ENCODE data around the gene CNBP. TPM values are rescaled to one million over a fixed set of nuclear protein-coding genes. Genes with fewer than 3 reads are reported as not detected.
A peak's percentile ranks its signal among the peaks of the same experiment; 100 is the strongest.
"Not testable (repeated sequence)": the region's sequence is repeated elsewhere in the genome, so short reads cannot be mapped to it uniquely, and the experiment has no call there.

The CNBP gene
- total RNA-seq, 4 donors from 2014 or later = 390 to 480 (median 421) TPM

DNA sequence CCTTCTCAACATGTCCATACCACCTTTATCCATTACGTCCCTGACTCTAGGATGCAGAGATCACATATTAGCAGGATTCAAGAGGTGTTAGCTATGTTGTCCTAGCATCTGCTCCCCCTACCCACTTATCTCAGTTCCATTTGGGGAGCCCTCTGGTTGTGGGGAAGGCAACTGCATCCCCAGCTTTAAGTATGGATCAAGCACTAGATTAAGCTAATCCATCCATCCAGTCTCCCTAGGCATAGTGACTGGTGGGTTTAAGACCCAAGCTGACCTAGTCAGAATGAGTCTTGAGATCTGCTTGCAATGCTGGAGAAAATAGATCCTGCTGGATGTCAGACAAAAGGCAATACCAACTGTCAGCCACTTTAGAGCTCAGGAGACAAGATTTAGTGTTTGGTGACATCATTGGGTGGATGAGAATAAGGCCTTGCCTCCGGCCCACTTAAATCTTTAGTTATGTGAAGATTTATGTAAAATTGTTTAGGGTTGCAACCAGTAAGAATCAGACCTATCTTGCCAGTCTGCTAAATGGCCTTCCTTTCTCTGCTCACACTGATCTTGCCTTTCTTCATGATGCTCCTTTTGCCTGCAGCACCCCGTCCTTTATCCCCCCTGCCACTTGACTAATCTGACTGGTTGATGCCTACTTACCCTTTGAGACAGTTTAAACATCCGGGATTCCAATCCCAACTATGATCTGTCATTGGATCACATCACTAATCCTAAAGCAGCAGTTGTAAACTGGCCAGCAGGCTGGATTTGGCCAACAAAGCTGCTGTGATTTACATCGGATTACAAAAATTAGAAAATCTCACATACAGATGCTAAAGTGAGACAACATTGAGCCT lies 20.7 kb downstream of the CNBP start:
- Histone ChIP-seq H3K9me3 (no peaks in the 10 kb centered on the region), H3K4me3 (replicated peaks in 1 of 3) (no peak overlapping the region), H3K27me3 (no peaks in the 10 kb centered on the region), H3K4me1 (peaks cover 15 to 16% of the 10 kb centered on the region in 2 donors), H3K36me3 (peaks cover 20 to 27% of the 10 kb centered on the region in 2 donors), H3K27ac (no peak overlapping the region)
- no peak for TF ChIP-seq POLR2A (IDR thresholded peaks at IDR 0.05)
- TF ChIP-seq, protein P1, sequence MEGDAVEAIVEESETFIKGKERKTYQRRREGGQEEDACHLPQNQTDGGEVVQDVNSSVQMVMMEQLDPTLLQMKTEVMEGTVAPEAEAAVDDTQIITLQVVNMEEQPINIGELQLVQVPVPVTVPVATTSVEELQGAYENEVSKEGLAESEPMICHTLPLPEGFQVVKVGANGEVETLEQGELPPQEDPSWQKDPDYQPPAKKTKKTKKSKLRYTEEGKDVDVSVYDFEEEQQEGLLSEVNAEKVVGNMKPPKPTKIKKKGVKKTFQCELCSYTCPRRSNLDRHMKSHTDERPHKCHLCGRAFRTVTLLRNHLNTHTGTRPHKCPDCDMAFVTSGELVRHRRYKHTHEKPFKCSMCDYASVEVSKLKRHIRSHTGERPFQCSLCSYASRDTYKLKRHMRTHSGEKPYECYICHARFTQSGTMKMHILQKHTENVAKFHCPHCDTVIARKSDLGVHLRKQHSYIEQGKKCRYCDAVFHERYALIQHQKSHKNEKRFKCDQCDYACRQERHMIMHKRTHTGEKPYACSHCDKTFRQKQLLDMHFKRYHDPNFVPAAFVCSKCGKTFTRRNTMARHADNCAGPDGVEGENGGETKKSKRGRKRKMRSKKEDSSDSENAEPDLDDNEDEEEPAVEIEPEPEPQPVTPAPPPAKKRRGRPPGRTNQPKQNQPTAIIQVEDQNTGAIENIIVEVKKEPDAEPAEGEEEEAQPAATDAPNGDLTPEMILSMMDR (IDR thresholded peaks at IDR 0.05) = peak in 1 of 6 experiments; percentile 8
- intact Hi-C loops (cut with DNase I) = no loop called here
- WGBS, 2 donors = 60 to 68% methylated on average over 5 of the region's 5 CpGs
- no peak for DNase-seq

DNA sequence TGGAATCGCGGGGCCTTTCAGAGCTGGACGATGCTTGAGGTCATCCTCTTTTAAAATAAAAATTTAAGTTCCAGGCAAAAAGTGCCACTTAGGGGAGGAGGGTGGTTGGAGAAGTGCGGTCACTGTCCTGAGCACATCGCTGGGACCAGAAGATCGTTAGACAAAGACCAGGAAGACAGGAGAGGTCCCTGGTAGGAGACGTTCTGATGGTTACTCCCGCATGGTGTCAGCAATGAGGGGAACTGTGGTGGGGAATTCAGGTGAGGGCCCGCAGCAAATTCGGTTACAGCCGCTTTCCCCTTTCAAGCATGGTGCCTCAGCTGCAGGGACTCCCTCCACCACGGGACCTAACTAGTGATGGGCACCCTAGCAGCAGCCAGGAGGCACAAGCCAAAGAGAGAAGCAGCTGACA lies 21.8 kb downstream of the CNBP start:
- no peaks in the 10 kb centered on the region for H3K27me3 ChIP-seq
- 0% methylated on average over 12 of the region's 12 CpGs for WGBS, 2 donors
- intact Hi-C loops (cut with DNase I) = no loop called here
- TF ChIP-seq, protein P1 (IDR thresholded peaks at IDR 0.05) = peak in 1 of 6 experiments; percentile 6
- TF ChIP-seq POLR2A (IDR thresholded peaks at IDR 0.05) = no peak
- H3K27ac ChIP-seq = peak overlapping the region; percentile 72 to 93 (median 92)
- peaks cover 20 to 27% of the 10 kb centered on the region in 2 donors for H3K36me3 ChIP-seq
- peaks cover 15 to 16% of the 10 kb centered on the region in 2 donors for H3K4me1 ChIP-seq
- H3K9me3 ChIP-seq = no peaks in the 10 kb centered on the region
- DNase-seq = peak in 1 of 2 donors; percentile 13
- H3K4me3 ChIP-seq (replicated peaks in 1 of 3) = peak overlapping the region in 2 of 3 donors; percentile 63 to 73

DNA sequence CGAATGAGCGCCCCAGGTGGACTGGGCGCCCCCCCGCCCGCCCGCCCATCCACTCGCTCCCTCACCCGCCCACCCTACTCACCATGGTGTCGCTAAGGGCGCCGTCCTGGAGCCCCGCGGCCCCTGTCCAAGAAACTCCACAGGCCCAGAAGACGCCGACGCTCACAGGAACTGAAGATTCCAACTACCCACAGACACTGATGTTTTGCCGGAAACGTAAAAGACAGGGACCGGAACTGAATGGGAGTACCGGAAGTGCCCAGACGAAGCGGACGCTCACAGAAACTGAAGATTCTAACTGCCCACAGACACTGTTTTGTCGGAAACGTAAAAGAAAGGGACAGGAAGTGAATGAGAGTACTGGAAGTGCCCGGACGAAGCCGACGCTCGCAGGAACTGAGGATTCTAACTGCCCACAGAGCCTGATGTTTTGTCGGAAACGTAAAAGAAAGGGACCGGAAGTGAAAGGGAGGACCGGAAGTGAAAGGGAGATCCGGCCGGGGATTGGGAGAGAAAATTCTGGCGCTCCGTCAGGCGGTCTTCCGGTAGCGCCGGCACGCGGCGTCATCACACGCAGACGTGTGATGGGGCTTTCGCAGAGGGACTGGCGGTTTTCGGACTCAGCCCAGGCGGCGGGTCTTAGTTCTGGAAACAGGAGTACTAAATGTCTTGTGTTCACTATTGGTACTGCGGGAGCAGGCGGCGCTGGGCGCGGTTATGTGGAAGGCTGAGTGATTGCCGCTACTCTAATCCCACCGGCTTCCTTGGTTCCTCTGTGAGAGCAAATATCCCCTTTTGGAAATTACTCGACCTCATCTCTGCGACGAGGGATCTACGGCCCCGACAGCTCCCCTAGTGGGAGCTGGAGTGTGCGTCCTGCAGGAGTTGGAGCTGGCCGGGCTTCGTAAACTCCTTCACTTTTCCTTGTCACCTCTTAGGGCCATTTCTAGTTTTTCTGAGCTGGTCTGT lies 22.5 kb downstream of the CNBP start, which contains the start of gene ISY1:
Gene ISY1, minus strand, starts transcription at position 173 of the 969 bp plus-strand sequence. Its CDS starts 88 bp downstream, at position 85.
- Histone ChIP-seq H3K36me3 (peaks cover 20 to 25% of the 10 kb centered on the region in 2 donors), H3K4me1 (peaks cover 15 to 16% of the 10 kb centered on the region in 2 donors), H3K27ac (peak within 1 kb of the TSS; percentile 72 to 93 (median 92)), H3K4me3 (replicated peaks in 1 of 3) (peak within 1 kb of the TSS; percentile 63 to 96 (median 73)), H3K27me3 (no peaks in the 10 kb centered on the region), H3K9me3 (no peaks in the 10 kb centered on the region)
- intact Hi-C loops (cut with DNase I) = no loop called here
- 0 to 1% methylated on average over 51 to 53 of the region's 67 CpGs for WGBS, 2 donors
- peak; percentile 88 to 90 for DNase-seq
- TF ChIP-seq POLR2A (IDR thresholded peaks at IDR 0.05) = peak in 1 of 2 donors; percentile 69
- TF ChIP-seq, protein P1 (IDR thresholded peaks at IDR 0.05) = peak in 5 of 6 experiments; percentile 54 to 71 (median 63)

DNA sequence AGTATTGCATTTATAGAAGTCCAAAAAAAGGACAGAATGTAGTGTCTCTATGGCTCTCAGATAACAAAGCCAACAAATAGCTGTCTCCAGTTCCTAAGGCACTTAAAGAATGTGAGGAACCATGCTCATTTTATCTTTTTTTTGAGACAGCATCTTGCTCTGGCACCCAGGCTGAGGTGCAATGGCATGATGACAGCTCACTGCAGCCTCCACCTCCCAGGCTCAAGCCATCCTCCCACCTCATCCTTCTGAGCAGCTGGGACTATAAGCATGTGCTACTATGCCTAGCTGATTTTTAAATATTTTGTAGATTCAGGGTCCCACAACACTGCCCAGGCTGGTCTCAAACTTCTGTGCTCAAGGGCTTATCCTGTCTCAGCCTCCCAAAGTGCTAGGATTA lies 38.9 kb downstream of the CNBP start:
- TF ChIP-seq, protein P1 (IDR thresholded peaks at IDR 0.05) = no peak
- TF ChIP-seq POLR2A (IDR thresholded peaks at IDR 0.05) = no peak
- intact Hi-C loops (cut with DNase I) = no loop called here
- H3K27me3 ChIP-seq = no peaks in the 10 kb centered on the region
- H3K4me1 ChIP-seq = no peaks in the 10 kb centered on the region
- H3K9me3 ChIP-seq = no peaks in the 10 kb centered on the region
- peaks cover 9 to 16% of the 10 kb centered on the region in 2 donors for H3K36me3 ChIP-seq
- H3K4me3 ChIP-seq (replicated peaks in 1 of 3) = no peak overlapping the region
- H3K27ac ChIP-seq = no peak overlapping the region
- DNase-seq = no peak

DNA sequence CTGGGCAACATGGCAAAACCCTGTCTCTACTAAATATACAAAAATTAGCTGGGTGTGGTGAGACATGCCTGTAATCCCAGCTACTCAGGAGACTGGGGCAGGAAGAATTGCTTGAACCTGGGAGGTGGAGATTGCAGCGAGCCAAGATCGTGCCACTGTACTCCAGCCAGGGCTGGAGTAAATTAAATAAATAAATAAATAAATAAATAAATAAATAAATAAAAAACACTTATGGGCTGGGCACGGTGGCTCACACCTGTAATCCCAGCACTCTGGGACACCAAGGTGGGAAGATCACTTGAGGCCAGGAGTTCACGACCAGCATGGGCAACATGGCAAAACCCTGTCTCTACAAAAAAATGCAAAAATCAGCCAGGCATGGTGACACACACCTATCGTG lies 42.7 kb downstream of the CNBP start:
- H3K27ac ChIP-seq; H3K4me3 ChIP-seq (replicated peaks in 1 of 3); H3K4me1 ChIP-seq; H3K9me3 ChIP-seq; DNase-seq; H3K27me3 ChIP-seq; intact Hi-C loops (cut with DNase I): not testable (repeated sequence)
- H3K36me3 ChIP-seq = peaks cover 26 to 33% of the 10 kb centered on the region in 2 donors
- WGBS, 2 donors = 93 to 97% methylated on average over 5 of the region's 5 CpGs

All from thyroid gland (tissue), 4 donors.